ENCODE results near the gene ATRIP.

The ATRIP gene

DNA sequence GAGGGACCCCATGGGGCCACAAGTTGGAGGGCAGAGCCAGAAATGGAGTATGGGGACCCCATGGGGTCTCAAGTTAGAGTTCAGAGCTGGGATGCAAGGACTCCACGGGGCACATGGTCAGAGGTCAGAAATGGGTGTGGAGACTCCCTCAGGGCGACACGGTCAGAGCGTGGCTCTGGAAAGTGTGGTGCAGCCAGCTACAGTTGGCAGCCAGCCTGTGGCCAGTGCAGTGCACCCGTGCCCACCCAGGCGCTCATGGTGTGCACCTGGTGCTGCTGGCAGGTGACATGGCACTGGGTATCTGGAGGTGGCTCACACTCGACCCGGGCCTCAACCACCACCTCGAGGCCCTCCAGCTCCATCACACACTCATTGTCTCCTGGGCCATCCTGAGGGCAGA, 27.9 kb upstream of the ATRIP start:
- Histone ChIP-seq H3K4me3 (ENCODE audit: low read depth in 1 of 2, low read length in 2 of 2) (no peak overlapping the region), H3K9ac (ENCODE audit: low read length) (no peak overlapping the region), H3K9me3 (ENCODE audit: low read length) (no peaks in the 10 kb centered on the region), H3K36me3 (ENCODE audit: insufficient read depth, low read length) (peaks cover 72% of the 10 kb centered on the region), H3K27me3 (ENCODE audit: control insufficient read depth in 1 of 2, insufficient read depth in 2 of 2, low read length in 2 of 2) (no peaks in the 10 kb centered on the region), H3K4me1 (ENCODE audit: insufficient read depth, low read length) (peaks cover 21% of the 10 kb centered on the region), H3K27ac (ENCODE audit: low read depth, low read length) (no peak overlapping the region)

DNA sequence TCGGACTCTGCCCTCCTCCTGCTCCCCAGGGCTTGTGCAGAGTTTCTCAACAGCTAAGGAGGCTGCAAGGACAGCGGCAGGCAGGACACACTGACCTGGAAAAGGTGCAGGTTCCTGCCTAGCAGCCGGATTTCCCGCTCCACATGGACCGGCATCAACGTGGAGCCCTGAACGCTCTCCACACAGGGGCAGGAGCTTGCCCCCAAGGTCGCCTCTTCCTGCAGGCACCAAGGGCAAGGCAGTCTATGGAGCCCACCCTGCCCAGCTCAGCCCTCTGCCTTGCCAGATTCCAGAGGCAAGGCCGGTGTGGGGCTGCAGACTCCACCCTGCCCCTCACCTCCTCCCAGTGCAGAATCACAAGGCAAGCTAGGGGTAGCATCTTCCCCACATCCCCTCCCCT, 27.4 kb upstream of the ATRIP start:
- Histone ChIP-seq H3K36me3 (ENCODE audit: insufficient read depth, low read length) (peaks cover 67% of the 10 kb centered on the region), H3K27ac (ENCODE audit: low read depth, low read length) (no peak overlapping the region), H3K9me3 (ENCODE audit: low read length) (no peaks in the 10 kb centered on the region), H3K9ac (ENCODE audit: low read length) (no peak overlapping the region), H3K27me3 (ENCODE audit: control insufficient read depth in 1 of 2, insufficient read depth in 2 of 2, low read length in 2 of 2) (no peaks in the 10 kb centered on the region), H3K4me1 (ENCODE audit: insufficient read depth, low read length) (peaks cover 20% of the 10 kb centered on the region), H3K4me3 (ENCODE audit: low read depth in 1 of 2, low read length in 2 of 2) (no peak overlapping the region)

DNA sequence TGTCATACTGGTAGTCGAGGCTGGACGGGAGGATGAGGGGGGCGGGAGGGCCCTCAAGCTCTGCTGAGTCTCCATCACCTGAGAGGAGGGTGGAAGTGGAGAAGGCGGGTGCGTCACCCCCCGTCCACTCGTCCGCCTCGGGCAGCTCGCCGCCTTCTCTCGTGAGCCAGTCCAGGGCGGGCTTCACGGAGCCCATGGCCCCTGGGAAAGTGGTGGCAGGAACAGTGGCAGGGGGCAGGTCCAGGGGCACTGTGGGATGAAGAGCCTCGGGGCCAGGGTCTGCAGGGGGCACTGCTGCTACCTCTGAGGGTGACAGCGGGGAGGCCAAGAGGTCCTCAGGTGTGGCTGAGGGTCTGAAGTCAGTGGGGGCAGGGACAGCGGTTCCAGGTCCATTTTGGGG, 26.9 kb upstream of the ATRIP start:
- peaks cover 20% of the 10 kb centered on the region for H3K4me1 ChIP-seq (ENCODE audit: insufficient read depth, low read length)
- H3K27ac ChIP-seq (ENCODE audit: low read depth, low read length): no peak overlapping the region
- no peak overlapping the region for H3K9ac ChIP-seq (ENCODE audit: low read length)
- peaks cover 62% of the 10 kb centered on the region for H3K36me3 ChIP-seq (ENCODE audit: insufficient read depth, low read length)
- no peaks in the 10 kb centered on the region for H3K27me3 ChIP-seq (ENCODE audit: control insufficient read depth in 1 of 2, insufficient read depth in 2 of 2, low read length in 2 of 2)
- no peak overlapping the region for H3K4me3 ChIP-seq (ENCODE audit: low read depth in 1 of 2, low read length in 2 of 2)
- H3K9me3 ChIP-seq (ENCODE audit: low read length): no peaks in the 10 kb centered on the region

DNA sequence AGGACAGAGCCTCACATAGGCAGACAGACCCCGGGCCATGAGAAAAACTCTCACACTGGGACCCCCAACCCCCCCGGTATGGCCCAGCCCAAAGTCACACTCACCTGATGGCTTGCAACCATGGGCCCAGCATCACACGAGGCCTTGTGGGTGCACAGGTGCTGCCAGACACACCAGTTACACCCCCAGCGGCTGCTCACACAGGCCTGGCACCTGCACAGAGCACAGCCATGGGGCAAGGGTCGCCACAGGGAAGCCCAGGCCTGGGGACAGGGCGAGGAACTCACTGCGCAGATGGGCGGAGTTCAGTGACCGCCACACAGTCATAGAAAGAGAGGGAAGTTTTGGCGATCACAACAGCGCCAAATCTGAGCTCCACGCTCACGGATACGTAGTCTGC, 26.0 kb upstream of the ATRIP start:
- Histone ChIP-seq H3K36me3 (ENCODE audit: insufficient read depth, low read length) (peaks cover 53% of the 10 kb centered on the region), H3K9me3 (ENCODE audit: low read length) (no peaks in the 10 kb centered on the region), H3K9ac (ENCODE audit: low read length) (no peak overlapping the region), H3K27me3 (ENCODE audit: control insufficient read depth in 1 of 2, insufficient read depth in 2 of 2, low read length in 2 of 2) (no peaks in the 10 kb centered on the region), H3K4me1 (ENCODE audit: insufficient read depth, low read length) (peaks cover 27% of the 10 kb centered on the region), H3K27ac (ENCODE audit: low read depth, low read length) (no peak overlapping the region), H3K4me3 (ENCODE audit: low read depth in 1 of 2, low read length in 2 of 2) (no peak overlapping the region)

DNA sequence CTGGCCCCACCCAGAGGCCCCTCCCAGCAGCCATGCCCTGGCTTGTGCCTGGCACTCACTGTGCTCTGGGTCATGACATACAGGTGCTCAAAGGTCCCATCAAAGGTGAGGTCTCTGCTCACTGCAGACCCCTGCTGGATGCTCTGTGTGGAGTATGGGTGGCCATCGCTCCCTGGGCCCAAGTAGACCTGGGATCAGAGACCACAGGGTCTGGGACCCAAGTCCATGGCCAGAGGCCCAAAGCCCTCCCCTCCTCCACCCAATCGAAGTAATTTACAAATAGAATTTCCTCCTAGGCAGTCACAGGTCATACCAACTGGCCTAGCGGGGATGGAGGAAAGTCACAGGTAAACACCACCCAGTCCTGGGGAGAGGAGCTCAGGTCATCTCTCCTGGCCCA, 24.3 kb upstream of the ATRIP start:
- Histone ChIP-seq H3K9ac (ENCODE audit: low read length) (no peak overlapping the region), H3K27me3 (ENCODE audit: control insufficient read depth in 1 of 2, insufficient read depth in 2 of 2, low read length in 2 of 2) (no peaks in the 10 kb centered on the region), H3K36me3 (ENCODE audit: insufficient read depth, low read length) (peaks cover 40% of the 10 kb centered on the region), H3K27ac (ENCODE audit: low read depth, low read length) (no peak overlapping the region), H3K4me1 (ENCODE audit: insufficient read depth, low read length) (peaks cover 44% of the 10 kb centered on the region), H3K4me3 (ENCODE audit: low read depth in 1 of 2, low read length in 2 of 2) (no peak overlapping the region), H3K9me3 (ENCODE audit: low read length) (no peaks in the 10 kb centered on the region)

DNA sequence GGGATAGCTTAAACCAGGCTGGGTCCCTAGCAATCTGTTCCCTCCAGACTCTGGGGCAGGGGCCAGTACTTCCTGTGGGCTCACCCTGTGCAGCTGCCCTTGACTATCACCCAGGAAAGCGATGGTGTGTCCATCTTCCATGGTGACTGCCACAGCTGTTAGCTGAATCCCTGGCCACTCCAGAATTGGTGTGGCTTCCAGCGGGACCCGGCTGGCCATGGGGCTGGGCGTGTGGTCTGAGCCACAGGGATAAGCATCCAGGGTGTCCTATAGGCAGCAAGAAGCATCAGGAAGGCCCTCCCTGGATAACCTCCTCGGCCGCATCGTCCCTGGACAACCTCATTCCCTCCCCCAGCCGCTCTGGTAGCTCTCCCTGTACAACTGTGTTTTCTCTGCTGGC, 23.9 kb upstream of the ATRIP start:
- Histone ChIP-seq H3K4me1 (ENCODE audit: insufficient read depth, low read length) (peaks cover 49% of the 10 kb centered on the region), H3K9me3 (ENCODE audit: low read length) (no peaks in the 10 kb centered on the region), H3K4me3 (ENCODE audit: low read depth in 1 of 2, low read length in 2 of 2) (no peak overlapping the region), H3K9ac (ENCODE audit: low read length) (no peak overlapping the region), H3K27ac (ENCODE audit: low read depth, low read length) (peak overlapping the region; percentile 22), H3K36me3 (ENCODE audit: insufficient read depth, low read length) (peaks cover 36% of the 10 kb centered on the region), H3K27me3 (ENCODE audit: control insufficient read depth in 1 of 2, insufficient read depth in 2 of 2, low read length in 2 of 2) (no peaks in the 10 kb centered on the region)

DNA sequence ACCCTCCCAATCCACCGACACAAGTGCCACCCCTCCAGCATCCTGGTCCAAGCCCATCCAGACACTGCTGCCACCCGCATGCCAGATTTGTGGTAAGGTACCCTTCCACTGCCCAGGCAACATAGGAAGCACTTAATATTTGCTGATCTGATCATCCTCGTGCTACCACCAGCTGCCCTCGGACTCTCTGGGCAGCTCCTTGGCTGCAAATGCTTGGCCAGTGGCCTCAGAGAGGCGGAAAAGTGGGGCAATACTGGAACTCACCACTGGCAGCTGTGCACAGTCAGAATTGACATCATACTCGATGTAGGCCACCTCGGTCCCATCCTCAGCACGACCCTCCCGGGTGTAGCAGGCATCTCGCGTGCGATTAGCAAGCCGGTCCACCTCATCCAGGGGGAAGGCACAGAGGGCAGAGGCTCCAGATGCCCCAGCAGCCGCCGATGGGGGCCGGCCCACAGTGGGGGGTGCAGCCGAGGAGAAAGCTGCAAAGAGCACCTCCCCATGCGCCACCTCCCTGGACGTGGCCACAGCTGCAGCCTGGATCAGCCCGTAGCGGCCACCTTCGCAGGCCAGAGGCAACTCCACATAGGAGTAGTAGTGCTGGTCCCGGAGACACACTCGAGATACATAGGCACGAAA, 23.2 kb upstream of the ATRIP start:
- peaks cover 35% of the 10 kb centered on the region for H3K36me3 ChIP-seq (ENCODE audit: insufficient read depth, low read length)
- no peaks in the 10 kb centered on the region for H3K27me3 ChIP-seq (ENCODE audit: control insufficient read depth in 1 of 2, insufficient read depth in 2 of 2, low read length in 2 of 2)
- H3K9me3 ChIP-seq (ENCODE audit: low read length): no peaks in the 10 kb centered on the region
- no peak overlapping the region for H3K4me3 ChIP-seq (ENCODE audit: low read depth in 1 of 2, low read length in 2 of 2)
- peaks cover 55% of the 10 kb centered on the region for H3K4me1 ChIP-seq (ENCODE audit: insufficient read depth, low read length)
- no peak overlapping the region for H3K9ac ChIP-seq (ENCODE audit: low read length)
- peak overlapping the region; percentile 22 for H3K27ac ChIP-seq (ENCODE audit: low read depth, low read length)

DNA sequence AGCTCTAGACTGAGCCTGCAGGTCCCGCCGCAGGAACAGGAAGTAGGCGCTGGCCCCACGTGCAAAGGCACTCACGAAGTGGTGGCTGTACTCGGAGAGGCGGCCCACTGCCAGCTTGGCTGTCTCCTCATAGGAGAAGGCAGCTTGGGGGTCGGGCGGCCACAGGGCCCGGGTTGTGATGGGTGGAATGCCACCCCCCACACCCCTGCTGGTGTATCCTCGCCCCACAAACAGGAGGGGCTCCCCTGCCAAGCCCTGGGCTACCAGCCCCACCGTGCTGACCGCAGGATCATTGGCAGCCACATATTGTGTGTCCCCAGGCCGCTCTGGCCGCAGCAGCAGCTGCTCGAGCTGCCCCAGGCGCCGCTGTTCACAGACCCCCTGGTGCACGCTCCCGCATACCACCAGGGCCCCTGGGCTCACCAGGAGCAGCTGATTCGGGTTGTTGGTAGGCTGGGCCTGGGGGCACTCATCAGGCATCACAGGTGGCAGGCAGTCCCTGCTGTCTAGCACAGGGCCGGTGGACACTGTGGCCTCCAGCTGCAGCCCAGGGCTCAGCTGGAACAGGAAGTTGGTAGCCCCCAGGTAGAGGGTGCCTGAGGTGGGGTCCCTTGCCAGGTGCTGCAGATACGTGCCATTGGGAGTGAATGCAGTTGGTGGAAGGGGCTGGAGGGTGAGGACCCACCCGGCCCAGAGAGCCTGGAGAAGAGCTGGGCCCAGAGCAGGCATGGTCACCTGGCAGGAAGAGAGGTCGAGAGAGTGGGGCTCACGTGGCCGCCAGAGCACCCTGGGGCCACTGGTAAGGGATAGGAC, 22.4 kb upstream of the ATRIP start:
- H3K4me1 ChIP-seq (ENCODE audit: insufficient read depth, low read length): peaks cover 55% of the 10 kb centered on the region
- H3K36me3 ChIP-seq (ENCODE audit: insufficient read depth, low read length): peaks cover 35% of the 10 kb centered on the region
- peak overlapping the region; percentile 89 for H3K27ac ChIP-seq (ENCODE audit: low read depth, low read length)
- no peak overlapping the region for H3K9ac ChIP-seq (ENCODE audit: low read length)
- no peak overlapping the region for H3K4me3 ChIP-seq (ENCODE audit: low read depth in 1 of 2, low read length in 2 of 2)
- no peaks in the 10 kb centered on the region for H3K9me3 ChIP-seq (ENCODE audit: low read length)
- no peaks in the 10 kb centered on the region for H3K27me3 ChIP-seq (ENCODE audit: control insufficient read depth in 1 of 2, insufficient read depth in 2 of 2, low read length in 2 of 2)

DNA sequence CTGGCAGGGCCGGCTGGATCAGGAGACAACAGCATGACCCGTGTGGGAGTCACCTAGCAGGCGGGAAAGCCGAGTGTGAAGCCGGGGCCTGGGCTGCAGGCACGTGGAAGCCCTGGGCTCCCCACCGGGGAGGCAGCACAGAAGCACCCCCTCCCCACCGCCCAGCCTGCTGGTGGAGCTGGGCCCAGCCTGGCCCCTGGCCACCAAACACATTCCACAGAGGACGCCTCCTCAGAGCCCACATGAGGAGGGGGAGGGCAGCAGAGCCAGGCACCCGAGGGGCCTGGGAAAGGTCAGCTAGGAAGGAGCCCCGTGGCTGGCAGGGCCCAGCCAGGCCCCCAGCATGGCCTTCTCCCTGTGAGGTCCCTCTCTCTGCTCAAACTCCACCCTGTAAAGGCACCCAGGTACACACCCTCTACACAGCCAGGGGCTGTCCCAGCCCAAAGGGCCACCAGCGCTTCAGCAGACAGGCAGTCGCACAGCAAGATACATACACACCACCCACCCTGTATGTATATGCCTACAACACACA, 21.2 kb upstream of the ATRIP start:
- Histone ChIP-seq H3K4me1 (ENCODE audit: insufficient read depth, low read length) (peaks cover 59% of the 10 kb centered on the region), H3K9ac (ENCODE audit: low read length) (peak overlapping the region; percentile 32), H3K36me3 (ENCODE audit: insufficient read depth, low read length) (peaks cover 24% of the 10 kb centered on the region), H3K9me3 (ENCODE audit: low read length) (no peaks in the 10 kb centered on the region), H3K4me3 (ENCODE audit: low read depth in 1 of 2, low read length in 2 of 2) (peak overlapping the region; percentile 4 to 63), H3K27me3 (ENCODE audit: control insufficient read depth in 1 of 2, insufficient read depth in 2 of 2, low read length in 2 of 2) (no peaks in the 10 kb centered on the region), H3K27ac (ENCODE audit: low read depth, low read length) (peak overlapping the region; percentile 89)

DNA sequence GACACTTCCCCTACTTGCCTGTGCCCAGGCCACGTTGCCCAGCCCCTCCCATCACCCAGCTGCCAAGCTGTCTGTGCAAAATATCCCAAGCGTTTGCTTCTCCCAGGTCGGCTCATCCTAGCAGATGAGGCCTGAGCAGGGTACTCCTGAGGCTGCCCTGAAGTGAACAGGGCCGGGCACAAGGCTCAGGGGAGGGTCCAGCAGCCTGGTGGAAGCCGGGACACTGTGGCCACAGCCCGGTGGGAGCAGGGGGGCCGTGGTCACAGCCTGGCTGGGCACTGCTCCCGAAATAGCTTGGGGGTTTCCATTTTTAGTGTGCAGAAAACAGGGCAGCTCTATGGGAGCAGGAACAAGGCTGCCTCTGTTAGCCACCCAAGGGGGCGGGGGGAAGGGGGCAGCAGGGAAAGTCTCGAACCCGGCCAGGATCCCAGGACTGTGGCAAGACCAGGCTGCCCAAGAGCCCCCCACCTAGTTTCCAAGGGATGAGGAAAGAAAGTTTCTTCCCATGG, 20.1 kb upstream of the ATRIP start:
- Histone ChIP-seq H3K9ac (ENCODE audit: low read length) (peak overlapping the region; percentile 32), H3K27me3 (ENCODE audit: control insufficient read depth in 1 of 2, insufficient read depth in 2 of 2, low read length in 2 of 2) (no peaks in the 10 kb centered on the region), H3K4me3 (ENCODE audit: low read depth in 1 of 2, low read length in 2 of 2) (peak overlapping the region; percentile 9 to 63), H3K4me1 (ENCODE audit: insufficient read depth, low read length) (peaks cover 62% of the 10 kb centered on the region), H3K36me3 (ENCODE audit: insufficient read depth, low read length) (peaks cover 18% of the 10 kb centered on the region), H3K27ac (ENCODE audit: low read depth, low read length) (peak overlapping the region; percentile 89), H3K9me3 (ENCODE audit: low read length) (no peaks in the 10 kb centered on the region)

DNA sequence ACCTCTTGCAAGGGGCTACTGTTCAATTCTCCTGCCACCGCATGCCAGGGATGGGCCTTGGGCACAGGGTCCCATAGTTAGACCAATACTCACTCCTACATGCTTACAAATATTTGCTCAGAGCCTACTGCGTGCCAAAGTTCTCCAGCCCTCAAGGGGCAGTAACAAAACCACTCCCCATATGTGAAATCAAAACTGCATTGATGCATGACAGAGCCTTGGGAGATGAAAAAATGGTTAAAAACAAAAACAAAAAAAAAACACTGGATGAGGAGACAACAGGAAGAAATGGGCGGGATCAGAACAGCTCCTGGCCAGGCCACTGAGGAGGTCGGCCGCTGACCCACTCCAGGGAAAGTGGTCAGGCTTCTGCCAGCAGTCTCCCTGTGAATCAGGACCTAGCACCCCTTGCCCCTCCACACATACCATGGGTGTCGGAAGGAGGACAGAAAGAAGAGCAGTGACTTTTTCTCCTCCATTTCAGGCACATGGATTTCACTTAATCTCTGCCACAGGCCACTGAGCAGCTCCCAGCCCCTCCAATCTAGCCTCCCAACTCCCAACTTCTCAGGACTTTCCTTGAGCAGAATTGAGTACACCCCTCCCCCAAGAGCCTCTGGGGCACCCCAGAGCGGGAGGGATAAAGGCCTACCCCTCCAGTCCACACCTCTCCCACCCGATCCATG, 19.4 kb upstream of the ATRIP start:
- Histone ChIP-seq H3K27me3 (ENCODE audit: control insufficient read depth in 1 of 2, insufficient read depth in 2 of 2, low read length in 2 of 2) (no peaks in the 10 kb centered on the region), H3K27ac (ENCODE audit: low read depth, low read length) (peak overlapping the region; percentile 89), H3K4me1 (ENCODE audit: insufficient read depth, low read length) (peaks cover 62% of the 10 kb centered on the region), H3K9ac (ENCODE audit: low read length) (peak overlapping the region; percentile 63), H3K4me3 (ENCODE audit: low read depth in 1 of 2, low read length in 2 of 2) (peak overlapping the region; percentile 28 to 63), H3K36me3 (ENCODE audit: insufficient read depth, low read length) (peaks cover 14% of the 10 kb centered on the region), H3K9me3 (ENCODE audit: low read length) (no peaks in the 10 kb centered on the region)

All from muscle layer of colon (tissue), 2 donors.